Endothelial cell (in vitro differentiated cells): ENCODE results near the gene EVI2B. TPM values are rescaled to one million over a fixed set of nuclear protein-coding genes. Genes with fewer than 3 reads are reported as not detected.

Source experiments
- DNase-seq: peaks from one replicate; pipeline ENCODE4 v3.0.0; 2021; ENCODE audit warnings: low spot score
- H3K27ac Mint-ChIP-seq: one replicate; pipeline ENCODE4 v1.8.0; 2021; ENCODE audit warnings: mixed read lengths, inconsistent platforms; ENCODE audit not compliant: unreplicated experiment
- H3K27me3 Mint-ChIP-seq: one replicate; pipeline ENCODE4 v1.8.0; 2021; ENCODE audit warnings: mild to moderate bottlenecking, moderate library complexity, mixed read lengths, inconsistent platforms; ENCODE audit not compliant: unreplicated experiment
- H3K36me3 Mint-ChIP-seq: one replicate; pipeline ENCODE4 v1.8.0; 2021; ENCODE audit warnings: mild to moderate bottlenecking, low read depth, mixed read lengths, inconsistent platforms; ENCODE audit not compliant: unreplicated experiment
- H3K4me1 Mint-ChIP-seq: one replicate; pipeline ENCODE4 v1.8.0; 2021; ENCODE audit warnings: mild to moderate bottlenecking, mixed read lengths, inconsistent platforms; ENCODE audit not compliant: unreplicated experiment
- H3K4me3 Mint-ChIP-seq: one replicate; pipeline ENCODE4 v1.8.0; 2021; ENCODE audit warnings: mild to moderate bottlenecking, mixed read lengths, inconsistent platforms; ENCODE audit not compliant: unreplicated experiment
- H3K9me3 Mint-ChIP-seq: one replicate; pipeline ENCODE4 v1.8.0; 2021; ENCODE audit warnings: mixed read lengths, inconsistent platforms; ENCODE audit not compliant: unreplicated experiment
- total RNA-seq: library from RNA; stranded (reverse); fragmentation: NEBNext Ultra II Directional; extraction: Animal tissue kit (Norgen Biotek cat#: 25700); gene quantifications from one replicate; pipeline ENCODE4 v1.2.1, GENCODE V29; 2021; ENCODE audit not compliant: unreplicated experiment
- TF ChIP-seq, protein P1 (sequence below): fragments of 200-600 bp; sonication (generic); IDR thresholded peaks from one replicate; pipeline ENCODE4 v1.5.0; 2021; ENCODE audit warnings: antibody characterized with exemption; ENCODE audit not compliant: unreplicated experiment

Gene EVI2B
- total RNA-seq, 1 donor from 2014 or later: not detected

DNA sequence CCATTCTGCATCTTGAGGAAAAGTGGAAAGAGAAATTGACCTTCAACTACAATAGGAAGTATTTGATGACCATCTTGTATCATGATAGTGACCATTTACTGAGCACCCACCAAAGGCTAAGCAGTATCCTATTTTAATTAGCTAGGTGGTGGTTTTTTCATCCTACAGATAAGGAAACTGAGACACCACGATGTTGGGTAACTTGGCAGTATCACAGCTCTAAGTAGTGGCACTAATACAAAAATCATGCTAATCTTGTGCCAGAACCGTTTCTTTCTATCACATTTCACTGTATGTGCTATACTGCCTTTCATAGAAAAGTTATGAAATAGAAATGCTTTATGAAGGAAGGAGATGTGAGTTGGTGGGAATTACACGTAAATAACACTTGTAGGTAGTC, 2.3 kb downstream of the EVI2B start:
- H3K4me3 Mint-ChIP-seq: no peak overlapping the region
- peaks cover 1% of the 10 kb centered on the region for H3K27me3 Mint-ChIP-seq
- peaks cover 10% of the 10 kb centered on the region for H3K4me1 Mint-ChIP-seq
- no peaks in the 10 kb centered on the region for H3K9me3 Mint-ChIP-seq
- DNase-seq: no peak
- TF ChIP-seq, protein P1, sequence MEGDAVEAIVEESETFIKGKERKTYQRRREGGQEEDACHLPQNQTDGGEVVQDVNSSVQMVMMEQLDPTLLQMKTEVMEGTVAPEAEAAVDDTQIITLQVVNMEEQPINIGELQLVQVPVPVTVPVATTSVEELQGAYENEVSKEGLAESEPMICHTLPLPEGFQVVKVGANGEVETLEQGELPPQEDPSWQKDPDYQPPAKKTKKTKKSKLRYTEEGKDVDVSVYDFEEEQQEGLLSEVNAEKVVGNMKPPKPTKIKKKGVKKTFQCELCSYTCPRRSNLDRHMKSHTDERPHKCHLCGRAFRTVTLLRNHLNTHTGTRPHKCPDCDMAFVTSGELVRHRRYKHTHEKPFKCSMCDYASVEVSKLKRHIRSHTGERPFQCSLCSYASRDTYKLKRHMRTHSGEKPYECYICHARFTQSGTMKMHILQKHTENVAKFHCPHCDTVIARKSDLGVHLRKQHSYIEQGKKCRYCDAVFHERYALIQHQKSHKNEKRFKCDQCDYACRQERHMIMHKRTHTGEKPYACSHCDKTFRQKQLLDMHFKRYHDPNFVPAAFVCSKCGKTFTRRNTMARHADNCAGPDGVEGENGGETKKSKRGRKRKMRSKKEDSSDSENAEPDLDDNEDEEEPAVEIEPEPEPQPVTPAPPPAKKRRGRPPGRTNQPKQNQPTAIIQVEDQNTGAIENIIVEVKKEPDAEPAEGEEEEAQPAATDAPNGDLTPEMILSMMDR: no peak
- peaks cover 5% of the 10 kb centered on the region for H3K36me3 Mint-ChIP-seq
- H3K27ac Mint-ChIP-seq: no peak overlapping the region

DNA sequence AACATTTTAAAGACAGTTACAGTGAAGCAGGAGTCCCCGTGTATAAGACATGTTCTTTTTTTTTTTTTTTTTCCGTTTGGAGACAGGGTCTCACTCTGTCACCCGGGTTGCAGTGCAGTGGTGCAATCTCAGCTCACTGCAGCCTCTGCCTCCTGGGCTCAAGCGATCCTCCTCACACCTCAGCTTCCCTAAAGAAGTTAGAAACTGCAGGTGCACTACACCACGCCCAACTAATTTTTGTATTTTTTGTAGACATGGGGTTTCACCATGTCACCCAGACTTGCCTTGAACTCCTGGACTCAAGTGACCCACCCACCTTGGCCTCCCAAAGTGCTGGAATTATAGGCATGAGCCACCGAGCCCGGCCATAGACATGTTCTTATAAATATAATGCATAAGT, 3.0 kb downstream of the EVI2B start:
- Mint-ChIP-seq H3K9me3 (no peaks in the 10 kb centered on the region), H3K4me1 (peaks cover 10% of the 10 kb centered on the region), H3K36me3 (peaks cover 5% of the 10 kb centered on the region), H3K4me3 (no peak overlapping the region), H3K27me3 (peaks cover 1% of the 10 kb centered on the region), H3K27ac (no peak overlapping the region)
- TF ChIP-seq, protein P1: no peak
- DNase-seq: no peak

GRCh38 chr17:31310260-31310659, 3.6 kb downstream of the EVI2B start:
- TF ChIP-seq, protein P1: no peak
- H3K4me1 Mint-ChIP-seq: peaks cover 10% of the 10 kb centered on the region
- H3K4me3 Mint-ChIP-seq: peak overlapping the region; percentile 44
- peaks cover 1% of the 10 kb centered on the region for H3K27me3 Mint-ChIP-seq
- no peaks in the 10 kb centered on the region for H3K9me3 Mint-ChIP-seq
- no peak for DNase-seq
- peaks cover 5% of the 10 kb centered on the region for H3K36me3 Mint-ChIP-seq
- H3K27ac Mint-ChIP-seq: no peak overlapping the region

GRCh38 chr17:31309556-31309955, 4.3 kb downstream of the EVI2B start:
- no peak for DNase-seq
- peaks cover 9% of the 10 kb centered on the region for H3K36me3 Mint-ChIP-seq
- TF ChIP-seq, protein P1: no peak
- no peaks in the 10 kb centered on the region for H3K9me3 Mint-ChIP-seq
- no peak overlapping the region for H3K4me3 Mint-ChIP-seq
- H3K27ac Mint-ChIP-seq: no peak overlapping the region
- peaks cover 10% of the 10 kb centered on the region for H3K4me1 Mint-ChIP-seq
- H3K27me3 Mint-ChIP-seq: peaks cover 1% of the 10 kb centered on the region

- peaks cover 12% of the 10 kb centered on the region for H3K36me3 Mint-ChIP-seq
- H3K4me1 Mint-ChIP-seq: peaks cover 10% of the 10 kb centered on the region
- peaks cover 1% of the 10 kb centered on the region for H3K27me3 Mint-ChIP-seq
- no peaks in the 10 kb centered on the region for H3K9me3 Mint-ChIP-seq
- no peak overlapping the region for H3K27ac Mint-ChIP-seq
- no peak overlapping the region for H3K4me3 Mint-ChIP-seq
- no peak for DNase-seq
- TF ChIP-seq, protein P1: no peak
Observed at GRCh38 chr17:31308372-31309334, 5.2 kb downstream of the EVI2B start.
